Stimulated activated CD4-positive, alpha-beta T cell treated with anti-CD3 and anti-CD28 coated beads, Interleukin-15, amount 100 ng/mL, for 48 hours (primary cell): ENCODE measurements around the gene SLC25A11.

ENCODE experiments used
- DNase-seq, 2 donors: peaks; one replicate each; pipeline ENCODE4 v3.0.0-alpha.2; 2020; ENCODE audit warnings: low read depth in 2 of 2

SLC25A11 gene

GRCh38 chr17:4939796-4940554 is at the start of gene SLC25A11, which contains the start of gene RNF167:
Gene SLC25A11, minus strand, starts transcription at chr17:4940046. Its CDS starts 136 bp downstream, at chr17:4939910.
Gene RNF167, plus strand, starts transcription at chr17:4940268. Its CDS starts 642 bp downstream, at chr17:4940910.
- peak; percentile 94 to 97 for DNase-seq

- no peak for DNase-seq
These were observed 48.1 kb upstream of the SLC25A11 start for GRCh38 chr17:4987767-4988567.

- peak; percentile 67 to 87 for DNase-seq
These were observed 47.3 kb upstream of the SLC25A11 start, which contains the start of gene CAMTA2 for GRCh38 chr17:4986951-4987766. Gene CAMTA2, minus strand, starts transcription at chr17:4987675. Its CDS starts 1,453 bp downstream, at chr17:4986222.

- no peak for DNase-seq
These were observed 46.6 kb upstream of the SLC25A11 start for GRCh38 chr17:4986403-4986802.

GRCh38 chr17:4982305-4982704 is 42.5 kb upstream of the SLC25A11 start:
- no peak for DNase-seq

GRCh38 chr17:4980644-4981216 is 40.9 kb upstream of the SLC25A11 start:
- DNase-seq: peak in 1 of 2 donors; percentile 54

- no peak for DNase-seq
These were observed 38.9 kb upstream of the SLC25A11 start for GRCh38 chr17:4978726-4979125.

- no peak for DNase-seq
These were observed 34.3 kb upstream of the SLC25A11 start for GRCh38 chr17:4974115-4974670.

- DNase-seq: no peak
These were observed 33.6 kb upstream of the SLC25A11 start for GRCh38 chr17:4973256-4974114.

- DNase-seq: no peak
These were observed 32.9 kb upstream of the SLC25A11 start for GRCh38 chr17:4972752-4973151.

GRCh38 chr17:4972322-4972721 is 32.5 kb upstream of the SLC25A11 start:
- no peak for DNase-seq

GRCh38 chr17:4971826-4972225 is 32.0 kb upstream of the SLC25A11 start:
- DNase-seq: no peak

- no peak for DNase-seq
These were observed 30.4 kb upstream of the SLC25A11 start for GRCh38 chr17:4970273-4970672.

- peak; percentile 26 to 35 for DNase-seq
These were observed 29.8 kb upstream of the SLC25A11 start for GRCh38 chr17:4969551-4970173.

GRCh38 chr17:4969047-4969550 is 29.3 kb upstream of the SLC25A11 start:
- DNase-seq: peak; percentile 47 to 50

- no peak for DNase-seq
These were observed 28.7 kb upstream of the SLC25A11 start for GRCh38 chr17:4968486-4969046.

GRCh38 chr17:4967539-4968485 is 28.0 kb upstream of the SLC25A11 start, which contains the start of gene SPAG7:
Gene SPAG7, minus strand, starts transcription at chr17:4967817. Its CDS starts 13 bp downstream, at chr17:4967804.
- peak; percentile 87 to 88 for DNase-seq
